Neural progenitor cell (in vitro differentiated cells): ENCODE results near the gene C2CD2L. TPM values are rescaled to one million over a fixed set of nuclear protein-coding genes. Genes with fewer than 3 reads are reported as not detected.

Source experiments
- DNase-seq: peaks from one replicate; pipeline ENCODE4 v3.0.0-alpha.2; 2016; ENCODE audit warnings: low spot score
- H2AFZ ChIP-seq: fragments of 200-600 bp; sonication (generic); replicated peaks from 2 replicates; pipeline ENCODE4 v1.6.1; 2016; ENCODE audit warnings: antibody characterized with exemption
- H3F3A ChIP-seq: fragments of 200-600 bp; sonication (generic); 2 replicates; pipeline ENCODE4 v1.6.1; 2016; ENCODE audit warnings: antibody characterized with exemption, low read depth
- H3K27ac ChIP-seq: fragments of 200-600 bp; sonication (generic); 2 replicates; pipeline ENCODE4 v1.5.1; 2016; ENCODE audit warnings: mild to moderate bottlenecking
- H3K27me3 ChIP-seq: fragments of 200-600 bp; sonication (generic); 2 replicates; pipeline ENCODE4 v1.6.1; 2016; ENCODE audit warnings: mild to moderate bottlenecking, moderate library complexity
- H3K36me3 ChIP-seq: fragments of 200-600 bp; sonication (generic); 2 replicates; pipeline ENCODE4 v1.5.1; 2016
- H3K4me1 ChIP-seq: fragments of 200-600 bp; sonication (generic); 2 replicates; pipeline ENCODE4 v1.6.1; 2016; ENCODE audit warnings: mixed run types
- H3K4me2 ChIP-seq: fragments of 200-600 bp; sonication (generic); 2 replicates; pipeline ENCODE4 v1.6.1; 2016
- H3K4me3 ChIP-seq: fragments of 200-600 bp; sonication (generic); 2 replicates; pipeline ENCODE4 v1.5.1; 2016
- H3K79me2 ChIP-seq: fragments of 200-600 bp; sonication (generic); 2 replicates; pipeline ENCODE4 v1.6.1; 2016; ENCODE audit warnings: low read depth
- H3K9ac ChIP-seq: fragments of 200-600 bp; sonication (generic); 2 replicates; pipeline ENCODE4 v1.6.1; 2016
- H3K9me3 ChIP-seq: fragments of 200-600 bp; sonication (generic); 2 replicates; pipeline ENCODE4 v1.5.1; 2016; ENCODE audit warnings: low read depth
- H4K20me1 ChIP-seq: fragments of 200-600 bp; sonication (generic); 2 replicates; pipeline ENCODE4 v1.6.1; 2016; ENCODE audit warnings: low read depth
- H3K27ac Mint-ChIP-seq: 3 replicates; pipeline ENCODE4 v1.8.0; 2021; ENCODE audit warnings: mixed read lengths
- H3K27me3 Mint-ChIP-seq: 2 replicates; pipeline ENCODE4 v1.8.0; 2022; ENCODE audit warnings: low read depth, mild to moderate bottlenecking, inconsistent platforms, moderate library complexity, mixed read lengths; ENCODE audit not compliant: insufficient read depth
- H3K36me3 Mint-ChIP-seq: 3 replicates; pipeline ENCODE4 v1.8.0; 2021; ENCODE audit warnings: mixed read lengths
- H3K4me1 Mint-ChIP-seq: 3 replicates; pipeline ENCODE4 v1.8.0; 2021; ENCODE audit warnings: mixed read lengths
- H3K4me3 Mint-ChIP-seq: 3 replicates; pipeline ENCODE4 v1.8.0; 2021; ENCODE audit warnings: mild to moderate bottlenecking, moderate library complexity, mixed read lengths
- H3K9me3 Mint-ChIP-seq: 3 replicates; pipeline ENCODE4 v1.8.0; 2020; ENCODE audit warnings: mixed read lengths
- EZH2 ChIP-seq: fragments of 200-600 bp; sonication (generic); IDR thresholded peaks from 2 replicates; pipeline ENCODE4 v1.6.1; 2017; ENCODE audit warnings: antibody characterized with exemption, mild to moderate bottlenecking, moderate library complexity
- EZH2phosphoT487 ChIP-seq: fragments of 200-600 bp; sonication (generic); IDR thresholded peaks from 2 replicates; pipeline ENCODE4 v1.6.1; 2017; ENCODE audit warnings: antibody characterized with exemption
- total RNA-seq: library from RNA; depleted of rRNA; stranded (reverse); fragments of >200 nt; gene quantifications from 2 replicates; pipeline ENCODE4 v1.2.3, GENCODE V29; 2015; ENCODE audit warnings: low replicate concordance
- TF ChIP-seq, protein P1 (sequence below): fragments of 200-600 bp; sonication (generic); IDR thresholded peaks from 2 replicates; pipeline ENCODE4 v1.5.1; 2017; ENCODE audit warnings: antibody characterized with exemption, mild to moderate bottlenecking

The C2CD2L gene
- total RNA-seq, 1 donor from 2014 or later: 1.5 TPM

DNA sequence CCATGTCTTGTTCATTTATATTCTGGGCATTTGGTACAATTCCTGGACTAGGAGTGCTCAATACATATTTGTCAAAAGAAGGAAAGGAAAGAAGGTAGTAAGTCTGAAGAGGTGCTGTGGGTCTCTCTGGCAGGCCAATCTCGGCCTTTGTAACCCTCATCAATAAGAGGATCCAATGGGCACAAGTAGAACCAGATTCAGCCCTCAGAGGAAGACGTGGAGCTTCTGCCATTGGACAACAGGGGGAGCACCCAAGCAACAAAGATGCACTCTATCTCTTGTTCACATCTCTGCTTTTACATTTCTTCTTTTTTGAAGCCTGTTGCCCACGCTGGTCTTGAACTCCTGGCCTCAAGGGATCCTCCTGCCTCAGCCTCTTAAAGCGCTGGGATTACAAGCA, 41.8 kb upstream of the C2CD2L start:
- H3K4me1 ChIP-seq: no peaks in the 10 kb centered on the region
- H3K27ac ChIP-seq: no peak overlapping the region
- peaks cover 16% of the 10 kb centered on the region for H3K79me2 ChIP-seq
- Mint-ChIP-seq H3K4me3 (peak overlapping the region; percentile 47), H3K4me1 (peaks cover 12% of the 10 kb centered on the region), H3K36me3 (peaks cover 4% of the 10 kb centered on the region), H3K9me3 (no peaks in the 10 kb centered on the region), H3K27me3 (peaks cover 4% of the 10 kb centered on the region), H3K27ac (no peak overlapping the region)
- no peaks in the 10 kb centered on the region for H4K20me1 ChIP-seq
- TF ChIP-seq, protein P1, sequence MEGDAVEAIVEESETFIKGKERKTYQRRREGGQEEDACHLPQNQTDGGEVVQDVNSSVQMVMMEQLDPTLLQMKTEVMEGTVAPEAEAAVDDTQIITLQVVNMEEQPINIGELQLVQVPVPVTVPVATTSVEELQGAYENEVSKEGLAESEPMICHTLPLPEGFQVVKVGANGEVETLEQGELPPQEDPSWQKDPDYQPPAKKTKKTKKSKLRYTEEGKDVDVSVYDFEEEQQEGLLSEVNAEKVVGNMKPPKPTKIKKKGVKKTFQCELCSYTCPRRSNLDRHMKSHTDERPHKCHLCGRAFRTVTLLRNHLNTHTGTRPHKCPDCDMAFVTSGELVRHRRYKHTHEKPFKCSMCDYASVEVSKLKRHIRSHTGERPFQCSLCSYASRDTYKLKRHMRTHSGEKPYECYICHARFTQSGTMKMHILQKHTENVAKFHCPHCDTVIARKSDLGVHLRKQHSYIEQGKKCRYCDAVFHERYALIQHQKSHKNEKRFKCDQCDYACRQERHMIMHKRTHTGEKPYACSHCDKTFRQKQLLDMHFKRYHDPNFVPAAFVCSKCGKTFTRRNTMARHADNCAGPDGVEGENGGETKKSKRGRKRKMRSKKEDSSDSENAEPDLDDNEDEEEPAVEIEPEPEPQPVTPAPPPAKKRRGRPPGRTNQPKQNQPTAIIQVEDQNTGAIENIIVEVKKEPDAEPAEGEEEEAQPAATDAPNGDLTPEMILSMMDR: peak; percentile 53
- TF ChIP-seq EZH2: no peak
- no peak overlapping the region for H2AFZ ChIP-seq
- no peak overlapping the region for H3K4me2 ChIP-seq
- DNase-seq: peak; percentile 43
- no peak overlapping the region for H3K4me3 ChIP-seq
- no peak overlapping the region for H3K9ac ChIP-seq
- no peaks in the 10 kb centered on the region for H3K9me3 ChIP-seq
- H3K27me3 ChIP-seq: no peaks in the 10 kb centered on the region
- no peaks in the 10 kb centered on the region for H3K36me3 ChIP-seq
- H3F3A ChIP-seq: peaks cover 15% of the 10 kb centered on the region

DNA sequence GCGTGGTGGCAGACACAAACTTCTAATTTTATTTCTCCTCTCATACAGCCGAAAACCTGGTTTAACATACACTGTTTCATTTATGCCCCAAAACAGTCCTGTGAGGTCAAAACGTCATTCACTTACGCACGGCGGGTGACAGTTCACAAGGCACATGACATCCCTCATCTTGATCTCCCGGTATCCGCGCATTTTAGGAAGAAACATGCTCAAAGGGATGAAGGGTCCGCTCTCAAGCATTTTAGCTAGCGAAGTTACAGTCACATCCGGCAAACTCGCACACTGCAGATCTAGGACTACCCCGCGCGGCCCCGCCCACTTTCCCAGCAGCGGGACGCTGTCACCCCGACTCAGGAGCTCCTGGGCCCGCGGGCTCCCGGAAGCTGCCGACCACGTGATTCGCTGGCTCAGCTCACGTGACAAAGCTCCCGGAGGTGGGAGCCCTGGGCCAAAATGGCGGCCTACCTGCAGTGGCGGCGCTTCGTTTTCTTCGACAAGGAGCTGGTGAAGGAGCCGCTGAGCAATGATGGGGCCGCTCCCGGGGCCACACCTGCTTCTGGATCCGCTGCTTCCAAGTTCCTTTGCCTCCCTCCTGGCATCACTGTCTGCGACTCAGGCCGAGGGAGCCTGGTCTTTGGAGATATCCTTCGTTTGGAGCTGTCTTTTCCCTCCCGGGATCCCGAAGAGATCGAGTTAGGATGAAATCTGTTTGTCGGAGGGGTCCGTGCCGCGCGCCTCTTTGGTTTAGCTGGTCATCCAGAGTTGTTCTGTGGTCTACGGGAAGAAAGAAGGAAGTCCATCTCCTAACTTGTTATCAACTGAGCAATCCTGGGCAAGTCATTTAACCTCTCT, 39.5 kb upstream of the C2CD2L start, which contains the start of gene VPS11:
Gene VPS11 (plus strand): TSS at position 448 of the 852 bp plus-strand sequence. CDS start 6 bp downstream, at position 454.
- H3K27me3 ChIP-seq: no peaks in the 10 kb centered on the region
- peaks cover 4% of the 10 kb centered on the region for H3K36me3 Mint-ChIP-seq
- H2AFZ ChIP-seq: peak within 1 kb of the TSS; percentile 90

DNA sequence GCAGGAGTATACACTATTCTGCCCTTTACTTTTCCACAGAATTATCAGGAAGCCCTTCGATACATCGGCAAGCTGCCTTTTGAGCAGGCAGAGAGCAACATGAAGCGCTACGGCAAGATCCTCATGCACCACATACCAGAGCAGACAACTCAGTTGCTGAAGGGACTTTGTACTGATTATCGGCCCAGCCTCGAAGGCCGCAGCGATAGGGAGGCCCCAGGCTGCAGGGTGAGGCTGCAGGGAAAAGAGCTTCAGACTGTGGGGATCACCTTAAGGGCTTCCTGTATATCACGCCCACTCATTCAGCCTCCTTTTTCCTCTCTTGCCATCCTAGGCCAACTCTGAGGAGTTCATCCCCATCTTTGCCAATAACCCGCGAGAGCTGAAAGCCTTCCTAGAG, 29.3 kb upstream of the C2CD2L start:
- no peaks in the 10 kb centered on the region for H3K9me3 Mint-ChIP-seq

More for the DNA sequence above, 39.5 kb upstream of the C2CD2L start, which contains the start of gene VPS11:
- TF ChIP-seq, protein P1: no peak
- no peak for TF ChIP-seq EZH2phosphoT487
- peak; percentile 16 for TF ChIP-seq EZH2
- Histone ChIP-seq H3K79me2 (peaks cover 16% of the 10 kb centered on the region), H3K36me3 (no peaks in the 10 kb centered on the region), H3K27ac (peak within 1 kb of the TSS; percentile 74), H3K4me3 (peak within 1 kb of the TSS; percentile 89), H3F3A (peaks cover 15% of the 10 kb centered on the region), H3K4me2 (peak within 1 kb of the TSS; percentile 82), H3K9me3 (no peaks in the 10 kb centered on the region), H3K4me1 (no peaks in the 10 kb centered on the region), H4K20me1 (no peaks in the 10 kb centered on the region), H3K9ac (peak within 1 kb of the TSS; percentile 91)
- H3K4me3 Mint-ChIP-seq: peak within 1 kb of the TSS; percentile 95
- DNase-seq: peak; percentile 98
- no peaks in the 10 kb centered on the region for H3K9me3 Mint-ChIP-seq
- peak within 1 kb of the TSS; percentile 96 for H3K27ac Mint-ChIP-seq
- H3K27me3 Mint-ChIP-seq: peaks cover 4% of the 10 kb centered on the region
- peaks cover 12% of the 10 kb centered on the region for H3K4me1 Mint-ChIP-seq

More for the DNA sequence above, 29.3 kb upstream of the C2CD2L start:
- Histone ChIP-seq H3K27ac (no peak overlapping the region), H3F3A (peaks cover 8% of the 10 kb centered on the region), H3K9me3 (no peaks in the 10 kb centered on the region), H2AFZ (no peak overlapping the region), H3K36me3 (no peaks in the 10 kb centered on the region), H3K4me2 (no peak overlapping the region), H3K9ac (no peak overlapping the region), H4K20me1 (no peaks in the 10 kb centered on the region), H3K79me2 (no peaks in the 10 kb centered on the region), H3K27me3 (no peaks in the 10 kb centered on the region), H3K4me1 (no peaks in the 10 kb centered on the region), H3K4me3 (no peak overlapping the region)
- H3K4me1 Mint-ChIP-seq: no peaks in the 10 kb centered on the region
- H3K27me3 Mint-ChIP-seq: peaks cover 3% of the 10 kb centered on the region
- H3K27ac Mint-ChIP-seq: no peak overlapping the region
- TF ChIP-seq EZH2 (no peak), EZH2phosphoT487 (no peak)
- TF ChIP-seq, protein P1: no peak
- no peak for DNase-seq
- peaks cover 25% of the 10 kb centered on the region for H3K36me3 Mint-ChIP-seq
- no peak overlapping the region for H3K4me3 Mint-ChIP-seq
